AG09319 (cell line): ENCODE results near the gene CHST13.

Experiments
- DNase-seq: peaks from one replicate; pipeline ENCODE4 v3.0.0-alpha.2; 2010; ENCODE audit warnings: low read depth; ENCODE audit errors: extremely low read depth
- TF ChIP-seq, protein P1 (sequence below): IDR thresholded peaks from 2 replicates; pipeline ENCODE4 v1.5.1; 2011; ENCODE audit warnings: low read depth, mild to moderate bottlenecking, inconsistent platforms, low read length, moderate library complexity

CHST13 gene

GRCh38 chr3:126543457-126544061 is 19.6 kb downstream of the CHST13 start:
- no peak for DNase-seq
- TF ChIP-seq, protein P1, sequence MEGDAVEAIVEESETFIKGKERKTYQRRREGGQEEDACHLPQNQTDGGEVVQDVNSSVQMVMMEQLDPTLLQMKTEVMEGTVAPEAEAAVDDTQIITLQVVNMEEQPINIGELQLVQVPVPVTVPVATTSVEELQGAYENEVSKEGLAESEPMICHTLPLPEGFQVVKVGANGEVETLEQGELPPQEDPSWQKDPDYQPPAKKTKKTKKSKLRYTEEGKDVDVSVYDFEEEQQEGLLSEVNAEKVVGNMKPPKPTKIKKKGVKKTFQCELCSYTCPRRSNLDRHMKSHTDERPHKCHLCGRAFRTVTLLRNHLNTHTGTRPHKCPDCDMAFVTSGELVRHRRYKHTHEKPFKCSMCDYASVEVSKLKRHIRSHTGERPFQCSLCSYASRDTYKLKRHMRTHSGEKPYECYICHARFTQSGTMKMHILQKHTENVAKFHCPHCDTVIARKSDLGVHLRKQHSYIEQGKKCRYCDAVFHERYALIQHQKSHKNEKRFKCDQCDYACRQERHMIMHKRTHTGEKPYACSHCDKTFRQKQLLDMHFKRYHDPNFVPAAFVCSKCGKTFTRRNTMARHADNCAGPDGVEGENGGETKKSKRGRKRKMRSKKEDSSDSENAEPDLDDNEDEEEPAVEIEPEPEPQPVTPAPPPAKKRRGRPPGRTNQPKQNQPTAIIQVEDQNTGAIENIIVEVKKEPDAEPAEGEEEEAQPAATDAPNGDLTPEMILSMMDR = no peak

GRCh38 chr3:126544596-126545281 is 20.8 kb downstream of the CHST13 start:
- DNase-seq = no peak
- TF ChIP-seq, protein P1 = no peak

- TF ChIP-seq, protein P1 = no peak
- no peak for DNase-seq
Measured at GRCh38 chr3:126545544-126545943, 21.6 kb downstream of the CHST13 start.

DNA sequence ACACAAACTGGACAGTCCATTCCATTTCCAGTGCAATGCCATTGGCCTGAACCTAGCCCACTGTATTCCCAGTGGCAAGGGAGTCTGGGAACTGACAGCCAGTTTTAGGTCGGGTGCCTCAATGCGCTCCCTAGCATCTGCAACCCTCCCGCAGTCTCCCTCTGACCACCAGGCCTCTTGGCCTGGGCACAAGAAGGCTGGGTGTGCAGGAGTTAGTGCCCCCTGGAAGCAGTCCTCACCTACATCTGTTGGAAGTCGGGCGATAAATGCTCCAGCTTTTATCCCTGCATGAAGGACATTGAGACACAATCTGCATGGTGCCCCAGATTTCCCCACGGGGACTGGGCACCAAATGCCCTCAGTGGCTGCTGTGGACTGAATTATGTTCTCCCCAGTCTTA is 22.1 kb downstream of the CHST13 start:
- TF ChIP-seq, protein P1 = no peak
- no peak for DNase-seq

GRCh38 chr3:126546549-126547239 is 22.7 kb downstream of the CHST13 start:
- TF ChIP-seq, protein P1 = no peak
- no peak for DNase-seq

DNA sequence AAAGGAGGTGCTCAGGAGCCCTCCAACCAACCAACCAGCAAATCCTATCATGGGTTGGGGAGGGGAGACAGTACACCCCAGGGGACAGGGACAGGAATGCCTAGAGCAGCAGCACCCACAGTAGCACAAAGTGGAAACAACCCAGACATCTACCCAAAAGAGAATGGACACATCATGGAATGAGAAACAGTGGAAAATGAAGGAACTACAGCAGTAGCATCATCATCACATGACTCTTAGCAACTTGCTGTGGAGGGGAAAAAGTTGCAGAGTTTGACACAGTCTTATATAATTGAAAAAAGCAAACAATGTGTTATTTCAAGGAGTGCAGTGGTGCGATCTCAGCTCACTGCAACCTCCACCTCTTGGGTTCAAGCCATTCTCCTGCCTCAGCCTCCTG is 23.8 kb downstream of the CHST13 start:
- no peak for DNase-seq
- TF ChIP-seq, protein P1 = no peak
